GM12878 (cell line): Measurements from ENCODE around the gene FRK. TPM values are rescaled to one million over a fixed set of nuclear protein-coding genes. Genes with fewer than 3 reads are reported as not detected.

Experiments used
- ATAC-seq: fragments of 200-7000 bp; cut with Tn5 transposase; 3 replicates; pipeline ENCODE4 v1.9.1; 2020; ENCODE audit warnings: mild to moderate bottlenecking, moderate library complexity
- BruUV-seq: library from RNA; stranded (reverse); fragments of 400-500 nt; replicated peaks from 2 replicates; lab custom pipeline; 2021; lab: Mats Ljungman, UMichigan
- CTCF ChIA-PET: fragments of 300-600 bp; sonication (Branson Sonifier 250); formaldehyde crosslinking; extraction: SDS; loops from one replicate; lab custom pipeline; 2021; ENCODE audit warnings: inconsistent platforms; lab: Yijun Ruan, JAX
- POLR2A ChIA-PET: fragments of 350-600 bp; formaldehyde crosslinking; extraction: SDS; loops from one replicate; lab custom pipeline; 2021; ENCODE audit warnings: inconsistent platforms; lab: Charles Lee
- RAD21 ChIA-PET: fragments of 300-600 bp; sonication (Branson Sonifier 250); formaldehyde crosslinking; loops from one replicate; lab custom pipeline; 2023; ENCODE audit warnings: antibody characterized with exemption; ENCODE audit not compliant: unreplicated experiment; lab: Charles Lee
- SMC1A ChIA-PET: fragments of 300-600 bp; sonication (Branson Sonifier 250); formaldehyde crosslinking; loops from one replicate; lab custom pipeline; 2023; ENCODE audit not compliant: unreplicated experiment, uncharacterized antibody; lab: Charles Lee
- DNase-seq: peaks from one replicate; pipeline ENCODE4 v3.0.0-alpha.2; 2011; ENCODE audit warnings: low read depth, low spot score
- FAIRE-seq: peaks from 3 replicates; lab custom pipeline; 2011; peaks lifted over from hg19 to GRCh38; lab: Jason Lieb, UNC
- H2AFZ ChIP-seq: 2 replicates; pipeline ENCODE4 v1.6.0; 2011; ENCODE audit warnings: low read depth, low read length, control low read depth; ENCODE audit not compliant: control insufficient read depth
- H3K27ac ChIP-seq: 2 replicates; pipeline ENCODE4 v1.5.1; 2011; ENCODE audit warnings: control low read depth; ENCODE audit not compliant: control insufficient read depth, insufficient read depth
- H3K27me3 ChIP-seq, 2 experiments: replicated peaks in 1 of 2; 2 replicates each; pipeline versions ENCODE4 v1.6.0 to v1.6.1; 2011; ENCODE audit warnings: low read length in 1 of 2; ENCODE audit not compliant: control insufficient read depth in 2 of 2, insufficient read depth in 2 of 2
- H3K36me3 ChIP-seq, 2 experiments: 2 replicates each; pipeline ENCODE4 v1.5.1; 2011; ENCODE audit warnings: low read length in 1 of 2; ENCODE audit not compliant: control insufficient read depth in 2 of 2, insufficient read depth in 2 of 2
- H3K4me1 ChIP-seq: 2 replicates; pipeline ENCODE4 v1.6.1; 2011; ENCODE audit warnings: mild to moderate bottlenecking, low read length, moderate library complexity, mixed read lengths; ENCODE audit not compliant: control insufficient read depth, insufficient read depth
- H3K4me2 ChIP-seq: 2 replicates; pipeline ENCODE4 v1.6.0; 2011; ENCODE audit warnings: control low read depth; ENCODE audit not compliant: control insufficient read depth, insufficient read depth
- H3K4me3 ChIP-seq: fragments of 200-600 bp; sonication (generic); 2 replicates; pipeline ENCODE4 v1.5.1; 2016
- H3K79me2 ChIP-seq: 2 replicates; pipeline ENCODE4 v1.6.0; 2011; ENCODE audit warnings: low read length; ENCODE audit not compliant: control insufficient read depth, insufficient read depth
- H3K9ac ChIP-seq: 2 replicates; pipeline ENCODE4 v1.8.0; 2011; ENCODE audit warnings: low read length, control low read depth, mixed read lengths; ENCODE audit not compliant: control insufficient read depth, insufficient read depth
- H3K9me3 ChIP-seq: replicated peaks from 3 replicates; pipeline ENCODE4 v1.5.1; 2011; ENCODE audit warnings: mild to moderate bottlenecking, low read length; ENCODE audit not compliant: control insufficient read depth, insufficient read depth
- H4K20me1 ChIP-seq: 2 replicates; pipeline ENCODE4 v1.6.0; 2011; ENCODE audit not compliant: control insufficient read depth, insufficient read depth
- HDGF ChIP-seq: fragments of 450-650 bp; IDR thresholded peaks from 2 replicates; pipeline ENCODE4 v1.6.1; 2016; ENCODE audit warnings: antibody characterized with exemption
- ZNF274 ChIP-seq: IDR thresholded peaks from one replicate; pipeline ENCODE4 v1.8.0; 2011; ENCODE audit not compliant: insufficient read length, insufficient read depth
- WGBS: methylation state at CpG from one replicate; pipeline ENCODE4 v1.1.6; 2016; ENCODE audit warnings: low lambda C conversion rate; ENCODE audit not compliant: insufficient replicate concordance, insufficient coverage; ENCODE audit errors: missing lambda C conversion rate; 5-methylcytosine and 5-hydroxymethylcytosine counted together
- in situ Hi-C: fragments of 300-500 bp; cut with MboI; formaldehyde crosslinking; loops from 9 replicates; pipeline ENCODE4 v1.14.3; 2018; ENCODE audit warnings: mixed read lengths
- intact Hi-C: fragments of 100-400 bp; cut with micrococcal nuclease; formaldehyde crosslinking; loops from one replicate; pipeline ENCODE4 v1.14.2; 2022; ENCODE audit not compliant: unreplicated experiment
- polyA plus RNA-seq, 11 experiments: library from polyadenylated mRNA; depleted of rRNA in 4 of 11; unstranded in 6 of 11; stranded (reverse) in 5 of 11; fragments of >200 nt; fragmentation: Nextera tagmentation in 4 of 11; fragmentation: Illumina TruSeq in 1 of 11; extraction: Ambion mirVana in 4 of 11; extraction: Trizol in 1 of 11; gene quantifications; 1 replicate in 1 of 11; 2 replicates in 10 of 11; pipeline versions ENCODE4 v1.2.1 to v1.2.3, GENCODE V29; 2011 to 2016; ENCODE audit warnings: inconsistent platforms in 2 of 11, missing spikeins in 2 of 11, low read depth in 1 of 11
- total RNA-seq, 4 experiments: library from RNA; depleted of rRNA in 3 of 4; stranded (reverse); fragments of >200 nt in 3 of 4; fragmentation: Illumina TruSeq in 1 of 4; extraction: Trizol in 1 of 4; gene quantifications; 2 replicates each; pipeline versions ENCODE4 v1.2.1 to v1.2.3, GENCODE V29; 2013 to 2021
- TF ChIP-seq, protein P1 (sequence below): fragments of 450-650 bp; formaldehyde crosslinking; IDR thresholded peaks from 2 replicates; pipeline ENCODE4 v1.5.0; 2022; ENCODE audit warnings: mild to moderate bottlenecking, missing genetic modification characterization
- TF ChIP-seq, protein P2 (sequence below): fragments of 450-650 bp; IDR thresholded peaks from 2 replicates; pipeline ENCODE4 v1.6.1; 2016; ENCODE audit warnings: mild to moderate bottlenecking

Gene FRK
- total and polyA plus RNA-seq, 10 of the 15 experiments (the other 5 are each of a cell fraction or from before 2014, with no cell fraction given): 0.29 to 2.4 (median 1.2) TPM

DNA sequence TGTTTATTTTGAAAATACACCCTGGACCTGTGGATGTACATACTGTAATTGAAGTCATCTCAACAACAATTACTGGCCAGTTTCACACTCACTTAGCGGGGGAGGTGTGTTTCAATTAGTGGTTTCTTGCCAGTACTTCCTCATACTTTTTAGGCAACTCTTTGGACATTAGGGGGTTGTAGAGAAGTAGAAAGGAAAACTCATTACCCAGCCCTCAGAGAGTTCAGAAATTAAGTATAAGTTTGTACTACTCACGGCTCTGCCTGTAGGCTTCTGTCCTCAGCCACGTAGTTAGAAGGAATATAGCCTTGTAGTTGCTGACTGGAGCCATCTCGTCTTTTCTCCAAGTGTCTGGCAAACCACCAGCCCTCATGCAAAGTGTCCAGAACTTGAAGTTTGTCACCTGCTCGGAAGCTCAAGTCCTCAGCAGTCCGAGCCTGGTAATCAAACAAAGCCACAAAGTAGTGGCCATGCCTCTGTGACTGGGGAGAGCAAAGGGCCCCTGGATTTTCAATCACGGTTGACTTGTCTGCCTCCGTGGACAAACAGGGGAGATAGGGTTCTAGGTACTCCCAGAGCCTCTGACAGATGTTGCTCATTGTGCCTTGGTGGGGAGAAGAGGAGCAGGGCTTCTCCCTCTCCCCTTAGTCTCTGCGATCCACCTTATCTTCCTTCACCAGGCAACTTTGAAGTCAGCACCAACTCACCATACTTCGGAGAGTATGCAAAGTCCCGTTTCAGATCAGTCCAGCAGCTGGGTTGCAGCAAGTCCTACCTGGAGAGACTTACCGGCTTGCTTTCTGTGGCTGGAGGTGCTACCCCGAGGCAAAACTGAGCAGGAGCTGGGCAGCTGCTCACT is 749 bp downstream of the FRK start (continued):
- TF ChIP-seq, protein P1, sequence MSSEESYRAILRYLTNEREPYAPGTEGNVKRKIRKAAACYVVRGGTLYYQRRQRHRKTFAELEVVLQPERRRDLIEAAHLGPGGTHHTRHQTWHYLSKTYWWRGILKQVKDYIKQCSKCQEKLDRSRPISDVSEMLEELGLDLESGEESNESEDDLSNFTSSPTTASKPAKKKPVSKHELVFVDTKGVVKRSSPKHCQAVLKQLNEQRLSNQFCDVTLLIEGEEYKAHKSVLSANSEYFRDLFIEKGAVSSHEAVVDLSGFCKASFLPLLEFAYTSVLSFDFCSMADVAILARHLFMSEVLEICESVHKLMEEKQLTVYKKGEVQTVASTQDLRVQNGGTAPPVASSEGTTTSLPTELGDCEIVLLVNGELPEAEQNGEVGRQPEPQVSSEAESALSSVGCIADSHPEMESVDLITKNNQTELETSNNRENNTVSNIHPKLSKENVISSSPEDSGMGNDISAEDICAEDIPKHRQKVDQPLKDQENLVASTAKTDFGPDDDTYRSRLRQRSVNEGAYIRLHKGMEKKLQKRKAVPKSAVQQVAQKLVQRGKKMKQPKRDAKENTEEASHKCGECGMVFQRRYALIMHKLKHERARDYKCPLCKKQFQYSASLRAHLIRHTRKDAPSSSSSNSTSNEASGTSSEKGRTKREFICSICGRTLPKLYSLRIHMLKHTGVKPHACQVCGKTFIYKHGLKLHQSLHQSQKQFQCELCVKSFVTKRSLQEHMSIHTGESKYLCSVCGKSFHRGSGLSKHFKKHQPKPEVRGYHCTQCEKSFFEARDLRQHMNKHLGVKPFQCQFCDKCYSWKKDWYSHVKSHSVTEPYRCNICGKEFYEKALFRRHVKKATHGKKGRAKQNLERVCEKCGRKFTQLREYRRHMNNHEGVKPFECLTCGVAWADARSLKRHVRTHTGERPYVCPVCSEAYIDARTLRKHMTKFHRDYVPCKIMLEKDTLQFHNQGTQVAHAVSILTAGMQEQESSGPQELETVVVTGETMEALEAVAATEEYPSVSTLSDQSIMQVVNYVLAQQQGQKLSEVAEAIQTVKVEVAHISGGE (CRISPR knock-in tag): no peak

DNA sequence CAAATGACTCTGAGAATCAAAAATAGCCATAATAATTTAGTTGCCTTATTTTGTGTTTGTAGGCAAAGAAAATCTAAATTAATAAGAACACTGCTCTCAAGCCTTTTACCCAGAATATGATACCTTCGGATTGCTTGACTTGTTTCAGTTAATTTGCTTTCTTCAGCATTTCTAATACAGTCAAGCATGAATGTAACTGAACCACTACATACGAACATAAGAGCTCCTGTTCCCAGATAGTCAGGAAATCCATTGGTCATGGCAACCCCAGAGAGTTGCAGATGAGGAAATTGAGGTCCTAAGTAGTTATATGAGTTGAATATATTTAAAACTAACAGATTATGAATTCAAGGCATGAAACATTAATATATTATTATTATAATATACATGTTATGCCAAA is 2.9 kb downstream of the FRK start:
- no peak overlapping the region for H2AFZ ChIP-seq
- no peak overlapping the region for H3K4me2 ChIP-seq
- SMC1A ChIA-PET: interaction anchor here (1.7 to 2.8 kb wide), 2 partner anchors 11 to 38 kb away, joined by 5 to 14 read pairs; no protein-coding TSS in a partner anchor
- 90% methylated on average over 2 of the region's 2 CpGs for WGBS
- H3K9me3 ChIP-seq: no peaks in the 10 kb centered on the region; the same call in 2 of the 3 replicates
- no peak overlapping the region for H3K4me3 ChIP-seq
- peaks cover 11% of the 10 kb centered on the region for H3K4me1 ChIP-seq
- no peaks in the 10 kb centered on the region; a peak in 1 of 4 replicates for H3K36me3 ChIP-seq
- intact Hi-C loops: no loop called here
- H4K20me1 ChIP-seq: no peaks in the 10 kb centered on the region
- DNase-seq (no peak), FAIRE-seq (no peak), ATAC-seq (no peak)
- BruUV-seq: no TSS peak
- POLR2A ChIA-PET: no interaction called here
- no peak overlapping the region for H3K27ac ChIP-seq
- no peak overlapping the region for H3K9ac ChIP-seq
- CTCF ChIA-PET: interaction anchor here (0.7 kb wide), 1 partner anchor 31 kb away, joined by 3 read pairs; no protein-coding TSS in a partner anchor
- in situ Hi-C loops: no loop called here
- RAD21 ChIA-PET: interaction anchor here (0.9 to 2.5 kb wide), 3 partner anchors 9 to 46 kb away, joined by 3 to 8 read pairs (median 3); no protein-coding TSS in a partner anchor
- H3K79me2 ChIP-seq: no peaks in the 10 kb centered on the region
- TF ChIP-seq HDGF: no peak
- TF ChIP-seq, protein P2, sequence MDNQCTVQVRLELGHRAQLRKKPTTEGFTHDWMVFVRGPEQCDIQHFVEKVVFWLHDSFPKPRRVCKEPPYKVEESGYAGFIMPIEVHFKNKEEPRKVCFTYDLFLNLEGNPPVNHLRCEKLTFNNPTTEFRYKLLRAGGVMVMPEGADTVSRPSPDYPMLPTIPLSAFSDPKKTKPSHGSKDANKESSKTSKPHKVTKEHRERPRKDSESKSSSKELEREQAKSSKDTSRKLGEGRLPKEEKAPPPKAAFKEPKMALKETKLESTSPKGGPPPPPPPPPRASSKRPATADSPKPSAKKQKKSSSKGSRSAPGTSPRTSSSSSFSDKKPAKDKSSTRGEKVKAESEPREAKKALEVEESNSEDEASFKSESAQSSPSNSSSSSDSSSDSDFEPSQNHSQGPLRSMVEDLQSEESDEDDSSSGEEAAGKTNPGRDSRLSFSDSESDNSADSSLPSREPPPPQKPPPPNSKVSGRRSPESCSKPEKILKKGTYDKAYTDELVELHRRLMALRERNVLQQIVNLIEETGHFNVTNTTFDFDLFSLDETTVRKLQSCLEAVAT: no peak
- no peak for TF ChIP-seq ZNF274
- H3K27me3 ChIP-seq: no peaks in the 10 kb centered on the region
